HCT116 (cell line): ENCODE data around the gene NSRP1. TPM values are rescaled to one million over a fixed set of nuclear protein-coding genes. Genes with fewer than 3 reads are reported as not detected.

Experiments
- ATAC-seq: fragments of 200-7000 bp; cut with Tn5 transposase; 2 replicates; pipeline ENCODE4 v1.9.1; 2020; ENCODE audit warnings: mild to moderate bottlenecking, moderate library complexity
- BruUV-seq: library from RNA; stranded (reverse); fragments of 400-500 nt; replicated peaks from 2 replicates; lab custom pipeline; 2021; lab: Mats Ljungman, UMichigan
- CTCF ChIA-PET: fragments of 300-600 bp; sonication (Branson Sonifier 250); formaldehyde crosslinking; loops from one replicate; lab custom pipeline; 2021; ENCODE audit warnings: antibody characterized with exemption; lab: Charles Lee
- POLR2A ChIA-PET: fragments of 300-600, 350-600 bp; sonication (Branson Sonifier 250); formaldehyde crosslinking; loops from one replicate; lab custom pipeline; 2021; ENCODE audit warnings: antibody characterized with exemption; lab: Charles Lee
- RAD21 ChIA-PET, 2 experiments: fragments of 300-600 bp; sonication (Branson Sonifier 250); formaldehyde crosslinking; loops; one replicate each; lab custom pipeline; 2023; ENCODE audit warnings: low total read pairs in 2 of 2; ENCODE audit not compliant: uncharacterized antibody in 2 of 2, unreplicated experiment in 2 of 2, low non-redundant PET in 1 of 2; lab: Charles Lee
- DNase-seq: peaks from one replicate; pipeline ENCODE4 v3.0.0-alpha.2; 2010; ENCODE audit warnings: low read depth, low spot score
- H2AFZ ChIP-seq: fragments of 200-600 bp; shearing (Covaris generic), sonication (generic); 2 replicates; pipeline ENCODE4 v1.6.1; 2017; ENCODE audit warnings: low read depth, mixed run types, mixed read lengths, antibody characterized with exemption, low read length; ENCODE audit not compliant: poor library complexity, severe bottlenecking
- H3K27ac ChIP-seq: 2 replicates; pipeline ENCODE4 v1.5.1; 2012; ENCODE audit warnings: low read depth, low read length
- H3K27me3 ChIP-seq: fragments of 200-600 bp; sonication (generic); 2 replicates; pipeline ENCODE4 v1.6.1; 2016; ENCODE audit warnings: mixed run types, low read length, mixed read lengths; ENCODE audit not compliant: insufficient read depth
- H3K36me3 ChIP-seq, 2 experiments: fragments of 200-500 bp in 1 of 2; fragments of 200-600 bp in 1 of 2; sonication (Bioruptor generic) in 1 of 2; sonication (generic) in 1 of 2; 2 replicates each; pipeline versions ENCODE4 v1.5.1 to v1.6.1; 2014 to 2016; ENCODE audit warnings: low read length in 2 of 2, inconsistent platforms in 1 of 2, mixed read lengths in 1 of 2, mixed run types in 1 of 2; ENCODE audit not compliant: insufficient read depth in 2 of 2, control insufficient read depth in 1 of 2
- H3K4me1 ChIP-seq, 2 experiments: fragments of 200-600 bp in 1 of 2; sonication (generic) in 1 of 2; 2 replicates each; pipeline versions ENCODE4 v1.5.1 to v1.6.1; 2012 to 2017; ENCODE audit warnings: low read length in 2 of 2, inconsistent platforms in 1 of 2, mild to moderate bottlenecking in 1 of 2, mixed read lengths in 1 of 2, mixed run types in 1 of 2, moderate library complexity in 1 of 2; ENCODE audit not compliant: insufficient read depth in 2 of 2, control insufficient read depth in 1 of 2
- H3K4me2 ChIP-seq: fragments of 200-600 bp; sonication (generic); 2 replicates; pipeline ENCODE4 v1.6.1; 2017; ENCODE audit warnings: mixed run types, low read length, mixed read lengths
- H3K4me3 ChIP-seq, 2 experiments: fragments of 200-600 bp in 1 of 2; sonication (generic) in 1 of 2; replicated peaks in 1 of 2; 2 replicates each; pipeline ENCODE4 v1.5.1; 2011 to 2016; ENCODE audit warnings: low read length in 2 of 2, control low read depth in 1 of 2, low read depth in 1 of 2, mild to moderate bottlenecking in 1 of 2, mixed read lengths in 1 of 2, mixed run types in 1 of 2
- H3K79me2 ChIP-seq: fragments of 200-600 bp; sonication (generic); 2 replicates; pipeline ENCODE4 v1.6.1; 2017; ENCODE audit warnings: mild to moderate bottlenecking, mixed run types, low read length, moderate library complexity, mixed read lengths; ENCODE audit not compliant: insufficient read depth
- H3K9ac ChIP-seq: fragments of 200-600 bp; sonication (generic); 2 replicates; pipeline ENCODE4 v1.6.1; 2016; ENCODE audit warnings: low read length, mixed read lengths
- H3K9me2 ChIP-seq: fragments of 200-600 bp; sonication (generic), shearing (Covaris generic); 2 replicates; pipeline ENCODE4 v1.6.1; 2017; ENCODE audit warnings: mixed run types, mild to moderate bottlenecking, moderate library complexity; ENCODE audit not compliant: insufficient read depth
- H3K9me3 ChIP-seq, 2 experiments: fragments of 200-500 bp in 1 of 2; fragments of 200-600 bp in 1 of 2; sonication (Bioruptor generic) in 1 of 2; sonication (generic) in 1 of 2; 2 replicates each; pipeline ENCODE4 v1.6.1; 2014 to 2017; ENCODE audit warnings: low read length in 2 of 2, mixed read lengths in 2 of 2, inconsistent platforms in 1 of 2, low read depth in 1 of 2, mild to moderate bottlenecking in 1 of 2, mixed run types in 1 of 2, moderate library complexity in 1 of 2; ENCODE audit not compliant: control insufficient read depth in 1 of 2, insufficient read depth in 1 of 2
- H4K20me1 ChIP-seq: fragments of 200-600 bp; sonication (generic), shearing (Covaris generic); 2 replicates; pipeline ENCODE4 v1.6.1; 2017; ENCODE audit warnings: mixed run types, mild to moderate bottlenecking, moderate library complexity; ENCODE audit not compliant: insufficient read depth
- CBX3 ChIP-seq: IDR thresholded peaks from 2 replicates; pipeline ENCODE4 v1.6.1; 2012; ENCODE audit warnings: low read depth
- CEBPB ChIP-seq: IDR thresholded peaks from 2 replicates; pipeline ENCODE4 v1.6.1; 2012; ENCODE audit warnings: low read depth
- EZH2 ChIP-seq: fragments of 200-600 bp; sonication (generic); IDR thresholded peaks from 2 replicates; pipeline ENCODE4 v1.6.1; 2017; ENCODE audit warnings: antibody characterized with exemption, mixed run types
- EZH2phosphoT487 ChIP-seq: fragments of 200-600 bp; IDR thresholded peaks from 2 replicates; pipeline ENCODE4 v1.6.1; 2018; ENCODE audit warnings: antibody characterized with exemption, borderline replicate concordance
- FOSL1 ChIP-seq: IDR thresholded peaks from 2 replicates; pipeline ENCODE4 v1.6.1; 2012; ENCODE audit warnings: low read depth
- JUND ChIP-seq: IDR thresholded peaks from 2 replicates; pipeline ENCODE4 v1.6.1; 2012
- POLR2A ChIP-seq: IDR thresholded peaks from 2 replicates; pipeline ENCODE4 v1.7.0; 2011; ENCODE audit warnings: borderline replicate concordance; ENCODE audit not compliant: insufficient read depth, insufficient read length; ENCODE audit errors: extremely low read depth
- POLR2AphosphoS5 ChIP-seq: IDR thresholded peaks from 2 replicates; pipeline ENCODE4 v1.6.1; 2011; ENCODE audit warnings: mild to moderate bottlenecking, low read depth, low read length, moderate library complexity
- RAD21 ChIP-seq: IDR thresholded peaks from 2 replicates; pipeline ENCODE4 v1.6.1; 2012; ENCODE audit warnings: low read depth, mild to moderate bottlenecking
- SP1 ChIP-seq: IDR thresholded peaks from 2 replicates; pipeline ENCODE4 v1.6.1; 2012; ENCODE audit warnings: low read depth
- ZFX ChIP-seq: fragments of 450-650 bp; IDR thresholded peaks from 2 replicates; pipeline ENCODE4 v1.6.1; 2017
- ZNF274 ChIP-seq: fragments of 200-500 bp; sonication (Bioruptor generic); IDR thresholded peaks from 2 replicates; pipeline ENCODE4 v1.6.1; 2014; ENCODE audit warnings: mild to moderate bottlenecking, low read depth, low read length, inconsistent platforms
- intact Hi-C: fragments of 100-400 bp; cut with micrococcal nuclease; formaldehyde crosslinking; loops from 2 replicates; pipeline ENCODE4 v1.10.0; 2022
- total RNA-seq: library from RNA; stranded (reverse); gene quantifications from one replicate; pipeline ENCODE4 v1.2.1, GENCODE V29; 2021; ENCODE audit not compliant: unreplicated experiment
- TF ChIP-seq, protein P1 (sequence below): IDR thresholded peaks from 2 replicates; pipeline ENCODE4 v1.6.1; 2011; ENCODE audit warnings: mild to moderate bottlenecking, low read length, moderate library complexity; ENCODE audit not compliant: insufficient replicate concordance; ENCODE audit errors: extremely low read depth
- TF ChIP-seq, protein P2 (sequence below): IDR thresholded peaks from 2 replicates; pipeline ENCODE4 v1.6.1; 2012

The NSRP1 gene
- total RNA-seq, 1 experiment from 2014 or later: 24.9 TPM

DNA sequence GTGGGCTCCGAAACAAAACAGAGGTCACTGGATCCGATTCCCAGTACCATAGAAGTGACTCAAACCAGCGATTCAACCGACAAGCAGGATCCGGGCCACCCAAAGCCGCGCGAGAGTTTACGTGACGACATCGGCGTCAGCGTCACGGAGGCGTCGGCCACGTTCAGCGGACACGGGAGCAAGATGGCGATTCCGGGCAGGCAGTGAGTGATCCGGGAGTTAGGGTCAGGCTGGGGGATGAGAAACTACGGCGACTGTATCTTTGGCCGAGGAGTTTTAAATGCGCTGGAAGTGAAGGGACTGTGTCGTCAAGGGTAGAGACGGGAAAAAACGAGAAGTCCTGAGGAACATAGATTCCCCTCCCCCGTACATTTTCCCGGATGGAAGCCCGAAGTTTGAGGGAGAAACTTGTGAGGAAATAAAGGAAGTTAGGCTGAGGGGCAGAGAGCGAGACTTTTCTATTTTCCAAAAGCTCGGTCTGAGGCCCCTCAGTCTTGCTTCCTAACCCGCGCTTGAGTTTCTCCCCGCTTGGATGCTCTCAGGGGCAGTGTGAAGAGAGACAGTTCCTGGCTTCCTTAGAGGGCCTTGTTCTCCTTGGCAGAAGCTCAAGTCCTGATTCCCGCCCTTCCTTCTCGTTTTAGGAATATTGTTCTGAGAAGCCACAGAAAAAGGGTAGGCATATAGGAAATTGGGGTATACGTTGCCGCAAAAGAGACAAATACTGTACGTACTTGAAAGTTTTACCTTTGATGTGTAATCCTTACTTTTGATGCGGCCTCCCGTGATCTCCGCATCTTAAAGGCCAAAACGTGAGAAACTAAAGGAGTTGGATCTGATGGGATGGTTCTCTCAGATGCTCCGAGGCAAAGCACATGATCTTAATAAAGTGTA is at the start of gene NSRP1 (continued):
- TF ChIP-seq, protein P1, sequence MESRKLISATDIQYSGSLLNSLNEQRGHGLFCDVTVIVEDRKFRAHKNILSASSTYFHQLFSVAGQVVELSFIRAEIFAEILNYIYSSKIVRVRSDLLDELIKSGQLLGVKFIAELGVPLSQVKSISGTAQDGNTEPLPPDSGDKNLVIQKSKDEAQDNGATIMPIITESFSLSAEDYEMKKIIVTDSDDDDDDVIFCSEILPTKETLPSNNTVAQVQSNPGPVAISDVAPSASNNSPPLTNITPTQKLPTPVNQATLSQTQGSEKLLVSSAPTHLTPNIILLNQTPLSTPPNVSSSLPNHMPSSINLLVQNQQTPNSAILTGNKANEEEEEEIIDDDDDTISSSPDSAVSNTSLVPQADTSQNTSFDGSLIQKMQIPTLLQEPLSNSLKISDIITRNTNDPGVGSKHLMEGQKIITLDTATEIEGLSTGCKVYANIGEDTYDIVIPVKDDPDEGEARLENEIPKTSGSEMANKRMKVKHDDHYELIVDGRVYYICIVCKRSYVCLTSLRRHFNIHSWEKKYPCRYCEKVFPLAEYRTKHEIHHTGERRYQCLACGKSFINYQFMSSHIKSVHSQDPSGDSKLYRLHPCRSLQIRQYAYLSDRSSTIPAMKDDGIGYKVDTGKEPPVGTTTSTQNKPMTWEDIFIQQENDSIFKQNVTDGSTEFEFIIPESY: peak; percentile 96
- TF ChIP-seq RAD21: no peak
- TF ChIP-seq JUND: peak; percentile 32; the same call in 1 of the 2 replicates
- no peak for TF ChIP-seq ZNF274
- no peak for TF ChIP-seq CEBPB
- no peak for TF ChIP-seq FOSL1
- TF ChIP-seq, protein P2, sequence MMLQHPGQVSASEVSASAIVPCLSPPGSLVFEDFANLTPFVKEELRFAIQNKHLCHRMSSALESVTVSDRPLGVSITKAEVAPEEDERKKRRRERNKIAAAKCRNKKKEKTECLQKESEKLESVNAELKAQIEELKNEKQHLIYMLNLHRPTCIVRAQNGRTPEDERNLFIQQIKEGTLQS: no peak
- peak; percentile 60 for TF ChIP-seq ZFX
- TF ChIP-seq, all 23 proteins: peak for 10

DNA sequence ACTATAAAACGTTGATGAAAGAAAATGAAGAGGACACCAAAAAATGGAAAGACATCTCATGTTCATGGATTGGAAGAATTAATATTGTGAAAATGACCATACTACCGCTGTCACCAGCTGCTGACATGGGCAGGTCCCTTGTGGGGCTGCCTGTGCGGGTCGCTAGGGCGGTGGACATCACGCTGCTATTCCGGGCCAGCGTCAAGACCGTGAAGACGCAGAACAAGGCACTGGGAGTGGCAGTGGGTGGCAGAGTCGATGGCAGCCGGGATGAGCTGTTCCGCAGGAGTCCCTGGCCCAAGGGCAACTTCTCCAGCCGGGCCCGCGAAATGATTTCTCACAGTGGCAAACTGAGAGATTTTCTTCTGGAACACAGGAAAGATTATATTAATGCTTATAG is 48.2 kb upstream of the NSRP1 start:
- DNase-seq (no peak), ATAC-seq (no peak)
- intact Hi-C loops: no loop called here
- H3K4me2 ChIP-seq: no peak overlapping the region
- BruUV-seq: no TSS peak
- CTCF ChIA-PET: no interaction called here
- H3K4me3 ChIP-seq: no peak overlapping the region
- POLR2A ChIA-PET: no interaction called here
- TF ChIP-seq SP1 (no peak), POLR2AphosphoS5 (no peak), POLR2A (no peak), EZH2phosphoT487 (no peak), CBX3 (no peak), EZH2 (no peak)
- no peaks in the 10 kb centered on the region for H3K79me2 ChIP-seq
- no peak overlapping the region for H3K9ac ChIP-seq
- no peaks in the 10 kb centered on the region for H4K20me1 ChIP-seq
- H3K27ac ChIP-seq: no peak overlapping the region
- RAD21 ChIA-PET: no interaction called here
- 0 out of 4 replicates have a peak, but pooled peaks cover 0 to 12% of the 10 kb centered on the region in 2 experiments for H3K9me3 ChIP-seq
- H3K9me2 ChIP-seq: no peaks in the 10 kb centered on the region
- H2AFZ ChIP-seq: no peak overlapping the region
- H3K36me3 ChIP-seq: no peaks in the 10 kb centered on the region
- H3K4me1 ChIP-seq: no peaks in the 10 kb centered on the region
- no peaks in the 10 kb centered on the region for H3K27me3 ChIP-seq
